H9 (cell line): ENCODE results near the gene TTC9B. TPM values are rescaled to one million over a fixed set of nuclear protein-coding genes. Genes with fewer than 3 reads are reported as not detected.

ENCODE experiments used
- DNase-seq: peaks from one replicate; pipeline ENCODE4 v3.0.0-alpha.2; 2017
- H2AFZ ChIP-seq: one replicate; pipeline ENCODE4 v1.6.1; 2013; ENCODE audit warnings: mild to moderate bottlenecking, low read length, control low read depth, moderate library complexity
- H2AK5ac ChIP-seq: 2 replicates; pipeline ENCODE4 v1.6.1; 2013; ENCODE audit warnings: low read length, control low read depth, mixed read lengths; ENCODE audit not compliant: insufficient read length
- H2BK120ac ChIP-seq: one replicate; pipeline ENCODE4 v1.6.1; 2013; ENCODE audit warnings: low read depth, mild to moderate bottlenecking, low read length, control low read depth, inconsistent platforms; ENCODE audit not compliant: poor library complexity, severe bottlenecking
- H2BK12ac ChIP-seq: 2 replicates; pipeline ENCODE4 v1.6.1; 2013; ENCODE audit warnings: low read length, control low read depth, mixed read lengths, low read depth; ENCODE audit not compliant: insufficient read length
- H2BK15ac ChIP-seq: 2 replicates; pipeline ENCODE4 v1.6.1; 2013; ENCODE audit warnings: low read depth, low read length, control low read depth
- H2BK20ac ChIP-seq: one replicate; pipeline ENCODE4 v1.6.1; 2013; ENCODE audit warnings: low read depth, mild to moderate bottlenecking, low read length, control low read depth, inconsistent platforms; ENCODE audit not compliant: poor library complexity, severe bottlenecking
- H2BK5ac ChIP-seq: 2 replicates; pipeline ENCODE4 v1.6.1; 2013; ENCODE audit warnings: low read length, control low read depth, mixed read lengths; ENCODE audit not compliant: insufficient read length
- H3K14ac ChIP-seq: 2 replicates; pipeline ENCODE4 v1.6.1; 2013; ENCODE audit warnings: low read length, control low read depth; ENCODE audit not compliant: insufficient read depth
- H3K18ac ChIP-seq: 2 replicates; pipeline ENCODE4 v1.6.1; 2013; ENCODE audit warnings: low read depth, mild to moderate bottlenecking, mixed read lengths, low read length, control low read depth; ENCODE audit not compliant: insufficient read length
- H3K23ac ChIP-seq: 2 replicates; pipeline ENCODE4 v1.6.1; 2013; ENCODE audit warnings: low read length, control low read depth, mixed read lengths, low read depth; ENCODE audit not compliant: insufficient read length
- H3K23me2 ChIP-seq: 2 replicates; pipeline ENCODE4 v1.6.1; 2013; ENCODE audit warnings: low read depth, mild to moderate bottlenecking, mixed read lengths, low read length, control low read depth; ENCODE audit not compliant: insufficient read length, poor library complexity, severe bottlenecking
- H3K27ac ChIP-seq: 2 replicates; pipeline ENCODE4 v1.5.1; 2013; ENCODE audit warnings: low read length, control low read depth, mixed read lengths, low read depth; ENCODE audit not compliant: insufficient read length
- H3K27me3 ChIP-seq: 2 replicates; pipeline ENCODE4 v1.6.1; 2013; ENCODE audit warnings: low read length, control low read depth, inconsistent platforms; ENCODE audit not compliant: insufficient read depth
- H3K4ac ChIP-seq: 2 replicates; pipeline ENCODE4 v1.6.1; 2013; ENCODE audit warnings: low read depth, mild to moderate bottlenecking, control low read depth, inconsistent platforms, low read length, moderate library complexity
- H3K4me1 ChIP-seq: 2 replicates; pipeline ENCODE4 v1.6.1; 2013; ENCODE audit warnings: low read length, control low read depth, inconsistent platforms; ENCODE audit not compliant: insufficient read depth
- H3K4me2 ChIP-seq: 2 replicates; pipeline ENCODE4 v1.6.1; 2013; ENCODE audit warnings: low read length, control low read depth, mixed read lengths; ENCODE audit not compliant: insufficient read length, insufficient read depth
- H3K56ac ChIP-seq: 2 replicates; pipeline ENCODE4 v1.6.1; 2013; ENCODE audit warnings: low read depth, mild to moderate bottlenecking, mixed read lengths, low read length, control low read depth; ENCODE audit not compliant: insufficient read length
- H3K79me1 ChIP-seq: 2 replicates; pipeline ENCODE4 v1.6.1; 2013; ENCODE audit warnings: low read depth, mild to moderate bottlenecking, moderate library complexity, low read length, control low read depth, inconsistent platforms; ENCODE audit not compliant: insufficient read depth, poor library complexity, severe bottlenecking
- H3K79me2 ChIP-seq: 2 replicates; pipeline ENCODE4 v1.6.1; 2013; ENCODE audit warnings: low read length, control low read depth, inconsistent platforms; ENCODE audit not compliant: insufficient read depth
- H3K9ac ChIP-seq: 2 replicates; pipeline ENCODE4 v1.6.1; 2013; ENCODE audit warnings: low read length, control low read depth, mixed read lengths; ENCODE audit not compliant: insufficient read length; ENCODE audit errors: extremely low read depth
- H3K9me3 ChIP-seq: one replicate; pipeline ENCODE4 v1.6.1; 2013; ENCODE audit warnings: low read depth, low read length, inconsistent platforms; ENCODE audit not compliant: control insufficient read depth
- H3T11ph ChIP-seq: one replicate; pipeline ENCODE4 v1.6.1; 2013; ENCODE audit warnings: mild to moderate bottlenecking, low read length, control low read depth, inconsistent platforms
- H4K20me1 ChIP-seq: one replicate; pipeline ENCODE4 v1.6.1; 2013; ENCODE audit not compliant: control insufficient read depth, insufficient read length, insufficient read depth
- H4K5ac ChIP-seq: 2 replicates; pipeline ENCODE4 v1.6.1; 2013; ENCODE audit warnings: low read depth, mild to moderate bottlenecking, mixed read lengths, low read length, control low read depth; ENCODE audit not compliant: insufficient read length
- H4K8ac ChIP-seq: replicated peaks from 2 replicates; pipeline ENCODE4 v1.6.1; 2013; ENCODE audit warnings: low read length, control low read depth, mixed read lengths, low read depth; ENCODE audit not compliant: insufficient read length
- H4K91ac ChIP-seq: 2 replicates; pipeline ENCODE4 v1.6.1; 2013; ENCODE audit warnings: low read depth, mild to moderate bottlenecking, moderate library complexity, mixed read lengths, low read length, control low read depth; ENCODE audit not compliant: insufficient read length
- H3K27ac Mint-ChIP-seq, 3 experiments: 2 replicates in 2 of 3; 3 replicates in 1 of 3; pipeline ENCODE4 v1.8.0; 2020 to 2021; ENCODE audit warnings: mixed read lengths in 3 of 3, mild to moderate bottlenecking in 1 of 3, moderate library complexity in 1 of 3
- H3K27me3 Mint-ChIP-seq: 2 replicates; pipeline ENCODE4 v1.8.0; 2021; ENCODE audit warnings: low read depth, mild to moderate bottlenecking, moderate library complexity, mixed read lengths
- H3K36me3 Mint-ChIP-seq, 3 experiments: 2 replicates in 2 of 3; 3 replicates in 1 of 3; pipeline ENCODE4 v1.8.0; 2020 to 2021; ENCODE audit warnings: low read depth in 3 of 3, mixed read lengths in 3 of 3; ENCODE audit not compliant: insufficient read depth in 1 of 3
- H3K4me1 Mint-ChIP-seq, 2 experiments: 2 replicates each; pipeline ENCODE4 v1.8.0; 2020; ENCODE audit warnings: mixed read lengths in 2 of 2
- H3K4me3 Mint-ChIP-seq, 2 experiments: 2 replicates in 1 of 2; 3 replicates in 1 of 2; pipeline ENCODE4 v1.8.0; 2020 to 2021; ENCODE audit warnings: mild to moderate bottlenecking in 2 of 2, mixed read lengths in 2 of 2, moderate library complexity in 1 of 2
- H3K9me3 Mint-ChIP-seq, 2 experiments: 2 replicates in 1 of 2; 3 replicates in 1 of 2; pipeline ENCODE4 v1.8.0; 2020; ENCODE audit warnings: mild to moderate bottlenecking in 2 of 2, mixed read lengths in 2 of 2, moderate library complexity in 1 of 2
- WGBS: extraction: QIAGEN DNeasy Blood & Tissue Kit; methylation state at CpG from one replicate; pipeline ENCODE4 v1.1.7; 2013; ENCODE audit warnings: missing lambda C conversion rate, low lambda C conversion rate, mixed read lengths; ENCODE audit not compliant: insufficient read length; ENCODE audit errors: extremely low coverage; 5-methylcytosine and 5-hydroxymethylcytosine counted together
- total RNA-seq: library from RNA; stranded (reverse); gene quantifications from 2 replicates; pipeline ENCODE4 v1.2.1, GENCODE V29; 2021
- TF ChIP-seq, protein P1 (sequence below): fragments of 200-600 bp; sonication (generic); conservative IDR thresholded peaks from 3 replicates; pipeline ENCODE4 v1.8.0; 2021; ENCODE audit warnings: antibody characterized with exemption, mild to moderate bottlenecking

The TTC9B gene
- total RNA-seq, 1 experiment from 2014 or later: 0.15 TPM

DNA sequence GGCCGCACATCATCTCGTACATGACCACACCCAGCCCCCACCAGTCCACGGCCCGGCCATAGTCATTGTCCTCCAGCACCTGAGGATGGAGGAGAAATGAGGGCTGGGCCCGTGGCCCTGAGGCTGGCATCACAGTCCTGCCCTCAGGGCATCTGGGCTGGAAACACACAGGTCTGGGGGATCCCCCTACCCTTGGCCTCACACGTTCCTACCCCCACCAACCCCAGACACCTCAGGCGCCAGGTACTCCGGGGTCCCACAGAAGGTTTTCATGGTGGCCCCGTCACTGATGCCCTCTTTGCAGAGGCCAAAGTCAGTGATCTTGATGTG is 17.8 kb upstream of the TTC9B start:
- H3K27me3 ChIP-seq: no peaks in the 10 kb centered on the region
- no peak overlapping the region for H3K4ac ChIP-seq
- WGBS: no CpG with 5 or more reads among the region's 9 CpGs
- H3K4me1 Mint-ChIP-seq: peaks cover 15 to 17% of the 10 kb centered on the region in 2 experiments
- no peak for DNase-seq
- H3K36me3 Mint-ChIP-seq: peaks cover 7 to 44% (median 39%) of the 10 kb centered on the region in 3 experiments; a peak in 6 of 7 replicates
- H3K27ac ChIP-seq: no peak overlapping the region
- no peak overlapping the region for H3K23ac ChIP-seq
- no peaks in the 10 kb centered on the region for H3K79me2 ChIP-seq
- H2BK20ac ChIP-seq: no peak overlapping the region
- H3K4me2 ChIP-seq: no peak overlapping the region
- H2BK15ac ChIP-seq: no peak overlapping the region
- H4K8ac ChIP-seq: no peak overlapping the region
- H2AFZ ChIP-seq: no peak overlapping the region
- no peaks in the 10 kb centered on the region for H3K9me3 ChIP-seq
- H3T11ph ChIP-seq: no peak overlapping the region
- H3K4me3 Mint-ChIP-seq: no peak overlapping the region
- no peaks in the 10 kb centered on the region for H3K9me3 Mint-ChIP-seq
- no peak overlapping the region for H4K5ac ChIP-seq
- H3K79me1 ChIP-seq: no peaks in the 10 kb centered on the region
- H3K9ac ChIP-seq: no peak overlapping the region
- no peak overlapping the region for H2BK5ac ChIP-seq
- no peak overlapping the region for H2BK12ac ChIP-seq
- H3K27me3 Mint-ChIP-seq: no peaks in the 10 kb centered on the region
- H4K20me1 ChIP-seq: no peaks in the 10 kb centered on the region
- H3K14ac ChIP-seq: no peak overlapping the region
- no peak overlapping the region for H2BK120ac ChIP-seq
- no peak overlapping the region for H3K18ac ChIP-seq
- no peak overlapping the region for H4K91ac ChIP-seq
- H3K27ac Mint-ChIP-seq: no peak overlapping the region
- no peak overlapping the region for H2AK5ac ChIP-seq
- TF ChIP-seq, protein P1, sequence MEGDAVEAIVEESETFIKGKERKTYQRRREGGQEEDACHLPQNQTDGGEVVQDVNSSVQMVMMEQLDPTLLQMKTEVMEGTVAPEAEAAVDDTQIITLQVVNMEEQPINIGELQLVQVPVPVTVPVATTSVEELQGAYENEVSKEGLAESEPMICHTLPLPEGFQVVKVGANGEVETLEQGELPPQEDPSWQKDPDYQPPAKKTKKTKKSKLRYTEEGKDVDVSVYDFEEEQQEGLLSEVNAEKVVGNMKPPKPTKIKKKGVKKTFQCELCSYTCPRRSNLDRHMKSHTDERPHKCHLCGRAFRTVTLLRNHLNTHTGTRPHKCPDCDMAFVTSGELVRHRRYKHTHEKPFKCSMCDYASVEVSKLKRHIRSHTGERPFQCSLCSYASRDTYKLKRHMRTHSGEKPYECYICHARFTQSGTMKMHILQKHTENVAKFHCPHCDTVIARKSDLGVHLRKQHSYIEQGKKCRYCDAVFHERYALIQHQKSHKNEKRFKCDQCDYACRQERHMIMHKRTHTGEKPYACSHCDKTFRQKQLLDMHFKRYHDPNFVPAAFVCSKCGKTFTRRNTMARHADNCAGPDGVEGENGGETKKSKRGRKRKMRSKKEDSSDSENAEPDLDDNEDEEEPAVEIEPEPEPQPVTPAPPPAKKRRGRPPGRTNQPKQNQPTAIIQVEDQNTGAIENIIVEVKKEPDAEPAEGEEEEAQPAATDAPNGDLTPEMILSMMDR: no peak
- H3K23me2 ChIP-seq: no peaks in the 10 kb centered on the region
- H3K56ac ChIP-seq: no peak overlapping the region
- peaks cover 2% of the 10 kb centered on the region; the same call in 1 of the 2 replicates for H3K4me1 ChIP-seq
